Gastrocnemius medialis (tissue), 4 donors: Measurements from ENCODE around the gene RASL11B. TPM values are rescaled to one million over a fixed set of nuclear protein-coding genes. Genes with fewer than 3 reads are reported as not detected.

ENCODE experiments used
- ATAC-seq, 2 donors: fragments of 150-250 bp; one replicate each; pipeline ENCODE4 v1.9.1; 2016
- DNase-seq, 2 donors: peaks; one replicate each; pipeline ENCODE4 v3.0.0-alpha.2; 2019
- H3K27ac ChIP-seq, 4 donors: fragments of 200-600 bp; sonication (generic); 1 replicate in 1 of 4; 2 replicates in 3 of 4; pipeline ENCODE4 v1.5.1; 2016 to 2018; ENCODE audit warnings: mild to moderate bottlenecking in 2 of 4, moderate library complexity in 1 of 4
- H3K27me3 ChIP-seq, 3 donors: fragments of 200-600 bp; sonication (generic) in 2 of 3; 1 replicate in 1 of 3; 2 replicates in 2 of 3; pipeline versions ENCODE4 v1.5.1 to v1.6.0; 2016 to 2019; ENCODE audit warnings: mild to moderate bottlenecking in 1 of 3, moderate library complexity in 1 of 3
- H3K36me3 ChIP-seq, 2 donors: fragments of 200-600 bp; sonication (generic) in 1 of 2; one replicate each; pipeline ENCODE4 v1.5.1; 2017 to 2018
- H3K4me1 ChIP-seq, 2 donors: fragments of 200-600 bp; sonication (generic) in 1 of 2; one replicate each; pipeline ENCODE4 v1.5.1; 2016 to 2017; ENCODE audit warnings: mild to moderate bottlenecking in 2 of 2
- H3K4me3 ChIP-seq, 4 donors: fragments of 200-600 bp; sonication (generic) in 3 of 4; 1 replicate in 1 of 4; 2 replicates in 3 of 4; pipeline ENCODE4 v1.5.1; 2016 to 2019; ENCODE audit warnings: mild to moderate bottlenecking in 2 of 4
- H3K9me3 ChIP-seq, 3 donors: fragments of 200-600 bp; sonication (generic) in 2 of 3; 1 replicate in 1 of 3; 2 replicates in 2 of 3; pipeline ENCODE4 v1.5.1; 2016 to 2019
- POLR2A ChIP-seq, 2 donors: fragments of 450-650 bp; IDR thresholded peaks; one replicate each; pipeline ENCODE4 v1.6.1; 2017; ENCODE audit warnings: antibody characterized with exemption in 2 of 2, mild to moderate bottlenecking in 2 of 2, moderate library complexity in 2 of 2
- in situ Hi-C, 4 donors: fragments of 200-750 bp; cut with MboI; loops; one replicate each; pipeline versions ENCODE4 v1.15.0 to v1.8.0; 2017; ENCODE audit warnings: low sequenced_read_pairs in 4 of 4
- intact Hi-C: fragments of 100-400 bp; cut with DNase I; formaldehyde crosslinking; loops from one replicate; pipeline ENCODE4 v1.15.1; 2023; ENCODE audit warnings: low total_unique reads
- total RNA-seq, 4 donors: library from RNA; depleted of rRNA; stranded (reverse); fragments of >200 nt; gene quantifications; one replicate each; pipeline versions ENCODE4 v1.1.0 to v1.2.3, GENCODE V29; 2016
- TF ChIP-seq, protein P1 (sequence below), 5 experiments: fragments of 450-650 bp in 3 of 5; fragments of 200-600 bp in 2 of 5; sonication (generic) in 2 of 5; IDR thresholded peaks in 4 of 5; conservative IDR thresholded peaks in 1 of 5; 1 replicate in 4 of 5; 2 replicates in 1 of 5; pipeline ENCODE4 v1.5.1; 2016 to 2019; ENCODE audit warnings: antibody characterized with exemption in 5 of 5, mild to moderate bottlenecking in 3 of 5, moderate library complexity in 3 of 5

Gene RASL11B
- total RNA-seq, 4 donors from 2014 or later, result 0.18 TPM; not detected in 3

DNA sequence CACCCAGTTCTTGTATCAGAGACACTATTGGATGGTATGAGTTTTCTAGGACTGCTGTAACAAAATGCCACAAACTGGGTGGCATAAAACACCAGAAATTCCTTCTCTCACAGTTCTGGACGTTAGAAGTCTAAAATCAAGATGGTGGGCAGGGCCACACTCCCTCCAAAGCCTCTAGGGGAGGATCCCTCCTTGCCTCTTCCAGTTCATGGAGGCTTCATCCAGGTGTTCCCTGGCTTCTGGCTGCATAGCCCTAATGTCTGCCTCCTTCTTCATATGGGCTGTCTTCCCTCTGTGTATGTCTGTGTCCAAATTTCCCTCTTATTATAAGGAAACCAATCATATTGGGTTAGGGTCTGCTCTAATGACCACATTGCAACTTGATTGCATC is 38.4 kb upstream of the RASL11B start:
- Histone ChIP-seq H3K4me1 (peaks cover 19 to 25% of the 10 kb centered on the region in 2 donors), H3K9me3 (no peaks in the 10 kb centered on the region), H3K36me3 (no peaks in the 10 kb centered on the region), H3K27ac (peak overlapping the region; percentile 12 to 71 (median 66)), H3K4me3 (no peak overlapping the region), H3K27me3 (no peaks in the 10 kb centered on the region)
- no peak for DNase-seq
- no peak for TF ChIP-seq POLR2A (IDR thresholded peaks at IDR 0.05)
- TF ChIP-seq, protein P1, sequence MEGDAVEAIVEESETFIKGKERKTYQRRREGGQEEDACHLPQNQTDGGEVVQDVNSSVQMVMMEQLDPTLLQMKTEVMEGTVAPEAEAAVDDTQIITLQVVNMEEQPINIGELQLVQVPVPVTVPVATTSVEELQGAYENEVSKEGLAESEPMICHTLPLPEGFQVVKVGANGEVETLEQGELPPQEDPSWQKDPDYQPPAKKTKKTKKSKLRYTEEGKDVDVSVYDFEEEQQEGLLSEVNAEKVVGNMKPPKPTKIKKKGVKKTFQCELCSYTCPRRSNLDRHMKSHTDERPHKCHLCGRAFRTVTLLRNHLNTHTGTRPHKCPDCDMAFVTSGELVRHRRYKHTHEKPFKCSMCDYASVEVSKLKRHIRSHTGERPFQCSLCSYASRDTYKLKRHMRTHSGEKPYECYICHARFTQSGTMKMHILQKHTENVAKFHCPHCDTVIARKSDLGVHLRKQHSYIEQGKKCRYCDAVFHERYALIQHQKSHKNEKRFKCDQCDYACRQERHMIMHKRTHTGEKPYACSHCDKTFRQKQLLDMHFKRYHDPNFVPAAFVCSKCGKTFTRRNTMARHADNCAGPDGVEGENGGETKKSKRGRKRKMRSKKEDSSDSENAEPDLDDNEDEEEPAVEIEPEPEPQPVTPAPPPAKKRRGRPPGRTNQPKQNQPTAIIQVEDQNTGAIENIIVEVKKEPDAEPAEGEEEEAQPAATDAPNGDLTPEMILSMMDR (IDR thresholded peaks at IDR 0.05 in 4 of 5, conservative IDR thresholded peaks at IDR 0.05 in 1 of 5), result no peak
- no peak for ATAC-seq
- in situ Hi-C loops, result loop anchor here in 1 of 4 donors (10.0 kb wide), 1 partner anchor 61 kb away; no protein-coding TSS in a partner anchor
- intact Hi-C loops, result loop anchor here (2.0 kb wide), 1 partner anchor 111 kb away; no protein-coding TSS in a partner anchor

DNA sequence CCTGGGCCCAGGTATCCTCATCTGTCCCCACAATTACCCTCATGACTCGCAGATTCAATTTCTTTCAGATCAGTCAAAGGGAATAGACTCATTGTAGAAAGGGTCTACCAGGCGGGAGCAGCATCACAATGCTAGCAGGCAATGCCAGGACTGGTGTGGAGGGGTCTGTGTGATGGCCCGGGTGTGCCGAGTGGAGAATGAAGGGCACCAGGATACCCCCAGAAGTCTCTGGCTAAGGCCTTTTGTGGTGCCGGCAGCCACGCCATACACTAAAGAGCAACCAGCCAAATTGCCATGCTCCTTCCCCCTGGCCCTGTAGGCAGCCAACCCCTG is 37.9 kb upstream of the RASL11B start:
- Histone ChIP-seq H3K27ac (peak overlapping the region; percentile 62 to 73 (median 70)), H3K4me1 (peaks cover 19 to 25% of the 10 kb centered on the region in 2 donors), H3K27me3 (no peaks in the 10 kb centered on the region), H3K9me3 (no peaks in the 10 kb centered on the region), H3K36me3 (no peaks in the 10 kb centered on the region), H3K4me3 (no peak overlapping the region)
- intact Hi-C loops, result loop anchor here (2.0 kb wide), 1 partner anchor 111 kb away; no protein-coding TSS in a partner anchor
- TF ChIP-seq, protein P1 (IDR thresholded peaks at IDR 0.05 in 4 of 5, conservative IDR thresholded peaks at IDR 0.05 in 1 of 5), result no peak
- no peak for TF ChIP-seq POLR2A (IDR thresholded peaks at IDR 0.05)
- peak in 1 of 2 donors; percentile 10 for ATAC-seq
- in situ Hi-C loops, result loop anchor here in 1 of 4 donors (10.0 kb wide), 1 partner anchor 61 kb away; no protein-coding TSS in a partner anchor
- no peak for DNase-seq

DNA sequence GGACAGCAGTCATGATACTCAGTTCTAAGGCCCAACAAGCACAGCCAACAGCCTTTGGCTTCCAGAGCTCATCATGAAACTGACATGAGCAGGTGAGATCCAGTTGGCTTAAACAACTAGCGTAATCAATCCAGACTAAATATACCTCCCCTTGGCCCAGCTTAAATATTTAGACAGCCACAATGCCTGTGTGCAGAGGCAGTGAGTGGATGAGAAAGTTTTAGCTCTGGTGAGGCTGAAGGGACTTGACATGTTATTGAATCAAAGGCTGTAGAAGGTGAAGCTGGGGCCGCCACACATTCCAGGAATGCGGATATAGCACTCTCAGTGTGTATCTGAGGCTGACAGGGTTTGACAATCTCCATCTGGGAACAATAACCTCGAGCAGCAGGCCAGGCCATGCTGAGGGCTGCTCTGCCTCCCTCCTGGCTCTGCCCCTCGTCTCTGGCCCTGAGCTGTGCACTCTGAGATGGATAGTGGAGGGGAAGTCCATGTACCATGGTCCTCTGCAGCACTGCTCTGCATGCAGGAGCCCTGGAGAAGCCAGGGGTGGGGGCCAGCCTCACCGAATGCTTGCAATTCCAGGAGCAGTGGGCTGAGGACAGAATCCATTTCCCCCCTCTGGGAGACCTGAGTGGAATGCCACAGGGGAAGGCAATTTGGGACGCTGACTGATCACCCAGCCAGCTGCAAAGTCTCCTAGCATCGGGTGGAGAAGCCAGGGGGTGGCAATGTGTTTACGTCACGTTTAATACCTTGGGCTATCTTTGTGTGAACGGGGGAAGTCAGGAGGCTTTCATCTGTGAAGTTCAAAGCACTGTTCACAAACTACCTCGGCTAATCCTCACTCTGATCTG is 37.3 kb upstream of the RASL11B start:
- intact Hi-C loops, result loop anchor here (2.0 to 5.0 kb wide), 2 partner anchors 37 to 112 kb away; partner anchors contain the start of gene RASL11B
- ATAC-seq (peak; percentile 95 to 97), DNase-seq (peak; percentile 51 to 58)
- Histone ChIP-seq H3K36me3 (no peaks in the 10 kb centered on the region), H3K9me3 (no peaks in the 10 kb centered on the region), H3K27me3 (no peaks in the 10 kb centered on the region), H3K4me1 (peaks cover 19 to 25% of the 10 kb centered on the region in 2 donors), H3K27ac (peak overlapping the region; percentile 62 to 73 (median 70)), H3K4me3 (no peak overlapping the region)
- in situ Hi-C loops, result loop anchor here in 1 of 4 donors (10.0 kb wide), 1 partner anchor 60 kb away; no protein-coding TSS in a partner anchor
- TF ChIP-seq, protein P1 (IDR thresholded peaks at IDR 0.05 in 4 of 5, conservative IDR thresholded peaks at IDR 0.05 in 1 of 5), result no peak
- TF ChIP-seq POLR2A (IDR thresholded peaks at IDR 0.05), result no peak

DNA sequence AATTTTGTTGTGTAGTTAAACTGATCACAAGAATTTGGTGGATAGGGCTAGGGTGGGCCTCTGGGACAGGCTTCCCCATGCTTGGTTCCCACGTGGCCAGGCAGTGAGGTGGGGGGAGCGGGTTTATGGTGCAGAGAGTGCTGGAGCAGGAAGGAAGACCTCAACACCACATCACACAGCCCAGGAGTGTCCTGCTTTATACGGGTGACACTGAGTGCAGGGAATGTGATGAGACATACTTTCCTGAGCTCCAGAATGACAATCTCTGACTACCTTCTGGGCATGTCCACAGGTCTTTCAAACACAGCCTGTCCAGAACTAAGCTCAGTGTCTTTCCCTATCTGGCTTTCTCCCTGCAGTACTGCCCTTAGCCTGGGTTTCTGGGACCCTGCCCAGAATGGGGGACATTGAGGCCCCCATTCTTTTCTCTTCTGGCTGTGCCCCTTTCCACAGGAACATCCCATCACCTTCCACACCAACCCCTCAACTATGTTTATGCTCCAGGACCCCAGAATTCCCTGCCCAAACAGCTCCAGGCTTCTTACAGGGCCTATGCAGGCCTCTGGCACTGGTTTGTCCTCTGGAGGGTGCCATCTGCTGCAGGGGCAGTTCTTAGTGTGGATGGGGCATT is 36.5 kb upstream of the RASL11B start:
- Histone ChIP-seq H3K4me3 (no peak overlapping the region), H3K36me3 (no peaks in the 10 kb centered on the region), H3K9me3 (no peaks in the 10 kb centered on the region), H3K4me1 (peaks cover 19 to 25% of the 10 kb centered on the region in 2 donors), H3K27ac (peak overlapping the region; percentile 62 to 73 (median 70)), H3K27me3 (no peaks in the 10 kb centered on the region)
- TF ChIP-seq POLR2A (IDR thresholded peaks at IDR 0.05), result no peak
- TF ChIP-seq, protein P1 (IDR thresholded peaks at IDR 0.05 in 4 of 5, conservative IDR thresholded peaks at IDR 0.05 in 1 of 5), result no peak
- ATAC-seq (peak in 1 of 2 donors; percentile 32), DNase-seq (no peak)
- in situ Hi-C loops, result loop anchor here in 1 of 4 donors (10.0 kb wide), 1 partner anchor 59 kb away; no protein-coding TSS in a partner anchor
- intact Hi-C loops, result loop anchor here (2.0 to 5.0 kb wide), 2 partner anchors 37 to 113 kb away; partner anchors contain the start of gene RASL11B
